Adrenal gland (tissue), 5 donors: ENCODE results near the gene TBX1.

Source experiments
- CTCF ChIP-seq, 6 experiments: fragments of 450-650 bp in 4 of 6; fragments of 200-600 bp in 2 of 6; sonication (generic) in 1 of 6; IDR thresholded peaks; 1 replicate in 5 of 6; 2 replicates in 1 of 6; pipeline versions ENCODE4 v1.5.1 to v1.8.0; 2016 to 2021; ENCODE audit warnings: antibody characterized with exemption in 6 of 6, mild to moderate bottlenecking in 2 of 6, moderate library complexity in 1 of 6
- POLR2A ChIP-seq, 2 donors: fragments of 450-650 bp; IDR thresholded peaks; one replicate each; pipeline ENCODE4 v1.6.1; 2017; ENCODE audit warnings: antibody characterized with exemption in 2 of 2, mild to moderate bottlenecking in 2 of 2, moderate library complexity in 1 of 2
- donor health status: DM: no; HTN: no; CAD: no.

GRCh38 chr22:19816372-19817119, 56.0 kb downstream of the TBX1 start:
- TF ChIP-seq CTCF (IDR thresholded peaks at IDR 0.05) (no peak), POLR2A (IDR thresholded peaks at IDR 0.05) (no peak)
